A549 (cell line): ENCODE data around the gene C8B. TPM values are rescaled to one million over a fixed set of nuclear protein-coding genes. Genes with fewer than 3 reads are reported as not detected.

Experiments
- ATAC-seq, 2 experiments: fragments of 200-7000 bp in 1 of 2; fragments of >200 bp in 1 of 2; cut with Nextera tagmentation in 1 of 2; cut with Tn5 transposase in 1 of 2; 3 replicates each; pipeline versions ENCODE4 v1.8.0 to v1.9.1; 2018 to 2020; ENCODE audit warnings: mild to moderate bottlenecking in 1 of 2, moderate library complexity in 1 of 2
- CTCF ChIA-PET: fragments of 300-600 bp; sonication (Branson Sonifier 250); formaldehyde crosslinking; extraction: SDS; loops from one replicate; lab custom pipeline; 2021; ENCODE audit warnings: antibody characterized with exemption, inconsistent platforms; lab: Yijun Ruan, JAX
- POLR2A ChIA-PET: fragments of 350-600 bp; formaldehyde crosslinking; extraction: SDS; loops from one replicate; lab custom pipeline; 2021; ENCODE audit warnings: antibody characterized with exemption, inconsistent platforms; lab: Yijun Ruan, JAX
- DNase-seq, 2 experiments: peaks; one replicate each; pipeline versions ENCODE4 v3.0.0 to v3.0.0-alpha.2; 2011 to 2016; ENCODE audit warnings: low read depth in 1 of 2, low spot score in 1 of 2
- FAIRE-seq: peaks from 2 replicates; lab custom pipeline; 2011; peaks lifted over from hg19 to GRCh38; lab: Jason Lieb, UNC
- H3K27ac ChIP-seq, 2 experiments: fragments of >200 bp; sonication (Bioruptor Twin); formaldehyde crosslinking; 3 replicates each; pipeline ENCODE4 v1.5.1; 2016 to 2017
- H3K4me1 ChIP-seq: fragments of >200 bp; sonication (Bioruptor Twin); formaldehyde crosslinking; 3 replicates; pipeline ENCODE4 v1.6.1; 2016
- H3K4me2 ChIP-seq: fragments of >200 bp; sonication (Bioruptor Twin); formaldehyde crosslinking; 3 replicates; pipeline ENCODE4 v1.6.1; 2016
- H3K4me3 ChIP-seq: fragments of >200 bp; sonication (Bioruptor Twin); formaldehyde crosslinking; 3 replicates; pipeline ENCODE4 v1.5.1; 2016
- H3K9me3 ChIP-seq: fragments of >200 bp; sonication (Bioruptor Twin); formaldehyde crosslinking; 3 replicates; pipeline ENCODE4 v1.6.1; 2016
- BHLHE40 ChIP-seq: IDR thresholded peaks from 2 replicates; pipeline ENCODE4 v1.6.1; 2012; ENCODE audit warnings: low read depth, low read length, inconsistent platforms
- CBX2 ChIP-seq: fragments of 200-600 bp; sonication (generic); IDR thresholded peaks from 2 replicates; pipeline ENCODE4 v1.6.1; 2016; ENCODE audit warnings: low read depth, mild to moderate bottlenecking, borderline replicate concordance
- CBX8 ChIP-seq: fragments of 200-600 bp; sonication (generic); IDR thresholded peaks from 2 replicates; pipeline ENCODE4 v1.6.1; 2016
- EHMT2 ChIP-seq: fragments of 200-600 bp; sonication (generic); IDR thresholded peaks from 2 replicates; pipeline ENCODE4 v1.6.1; 2016; ENCODE audit warnings: antibody characterized with exemption, low read depth, mild to moderate bottlenecking, moderate library complexity
- EP300 ChIP-seq, 2 experiments: fragments of >200 bp; sonication (Bioruptor Twin); formaldehyde crosslinking; IDR thresholded peaks; 2 replicates in 1 of 2; 3 replicates in 1 of 2; pipeline ENCODE4 v1.6.1; 2016 to 2017
- FOSB ChIP-seq: fragments of 250-450 bp; sonication (Bioruptor Pico); IDR thresholded peaks from 2 replicates; pipeline ENCODE4 v1.5.0; 2020; ENCODE audit warnings: mild to moderate bottlenecking, moderate library complexity
- FOSL2 ChIP-seq, 2 experiments: fragments of 450-650 bp in 1 of 2; fragments of >200 bp in 1 of 2; sonication (Bioruptor Twin) in 1 of 2; formaldehyde crosslinking; IDR thresholded peaks; 2 replicates each; pipeline versions ENCODE4 v1.5.0 to v1.6.1; 2016 to 2020; ENCODE audit warnings: mild to moderate bottlenecking in 1 of 2, moderate library complexity in 1 of 2
- FOXS1 ChIP-seq: fragments of 250-450 bp; sonication (Bioruptor Pico); IDR thresholded peaks from 2 replicates; pipeline ENCODE4 v1.5.0; 2020; ENCODE audit warnings: mild to moderate bottlenecking, moderate library complexity
- HDAC2 ChIP-seq: fragments of 200-600 bp; sonication (generic); IDR thresholded peaks from 2 replicates; pipeline ENCODE4 v1.6.1; 2016
- HEYL ChIP-seq: fragments of 250-450 bp; sonication (Bioruptor Pico); IDR thresholded peaks from 2 replicates; pipeline ENCODE4 v1.8.0; 2021; ENCODE audit warnings: mild to moderate bottlenecking, moderate library complexity
- KDM1A ChIP-seq: fragments of 200-600 bp; sonication (generic); IDR thresholded peaks from 2 replicates; pipeline ENCODE4 v1.6.1; 2016; ENCODE audit warnings: low read depth, mild to moderate bottlenecking
- KDM5A ChIP-seq: fragments of 200-600 bp; sonication (generic); IDR thresholded peaks from 2 replicates; pipeline ENCODE4 v1.6.1; 2016; ENCODE audit warnings: antibody characterized with exemption, mild to moderate bottlenecking
- MYC ChIP-seq: IDR thresholded peaks from 2 replicates; pipeline ENCODE4 v1.6.1; 2012; ENCODE audit warnings: mild to moderate bottlenecking, inconsistent platforms, low read length, improper control_type of control experiment, borderline replicate concordance
- PHF8 ChIP-seq: fragments of 200-600 bp; sonication (generic); IDR thresholded peaks from 2 replicates; pipeline ENCODE4 v1.6.1; 2016; ENCODE audit warnings: low read depth, mild to moderate bottlenecking, antibody characterized with exemption, moderate library complexity, borderline replicate concordance
- POLR2A ChIP-seq: IDR thresholded peaks from 2 replicates; pipeline ENCODE4 v1.6.1; 2012; ENCODE audit warnings: mild to moderate bottlenecking, low read length
- POLR2AphosphoS2 ChIP-seq: conservative IDR thresholded peaks from 2 replicates; pipeline ENCODE4 v1.6.1; 2012; ENCODE audit warnings: low read length, improper control_type of control experiment, inconsistent platforms
- RARB ChIP-seq: fragments of 250-450 bp; sonication (Bioruptor Pico); IDR thresholded peaks from 2 replicates; pipeline ENCODE4 v1.8.0; 2021; ENCODE audit warnings: mild to moderate bottlenecking, moderate library complexity
- RFX5 ChIP-seq: fragments of 450-650 bp; IDR thresholded peaks from 2 replicates; pipeline ENCODE4 v1.7.1; 2014; ENCODE audit warnings: antibody characterized with exemption, mild to moderate bottlenecking, moderate library complexity
- TP53 ChIP-seq: fragments of 250-450 bp; sonication (Bioruptor Pico); IDR thresholded peaks from 2 replicates; pipeline ENCODE4 v1.5.0; 2021; ENCODE audit warnings: mild to moderate bottlenecking, moderate library complexity
- ZC3H11A ChIP-seq: fragments of 450-650 bp; IDR thresholded peaks from 2 replicates; pipeline ENCODE4 v1.6.1; 2014; ENCODE audit warnings: antibody characterized with exemption, mild to moderate bottlenecking
- ZFP36 ChIP-seq: fragments of 450-650 bp; IDR thresholded peaks from 2 replicates; pipeline ENCODE4 v1.6.1; 2014; ENCODE audit warnings: borderline replicate concordance; ENCODE audit not compliant: partially characterized antibody
- ZNF302 ChIP-seq: fragments of 250-450 bp; sonication (Bioruptor Pico); IDR thresholded peaks from 2 replicates; pipeline ENCODE4 v1.9.0; 2021; ENCODE audit warnings: inconsistent platforms, mild to moderate bottlenecking, moderate library complexity
- WGBS: methylation state at CpG from one replicate; pipeline ENCODE4 v1.1.6; 2017; ENCODE audit errors: missing lambda C conversion rate; 5-methylcytosine and 5-hydroxymethylcytosine counted together
- polyA plus RNA-seq, 4 experiments: library from polyadenylated mRNA; depleted of rRNA in 3 of 4; stranded (reverse); fragments of >200 nt; fragmentation: RNase III in 1 of 4; extraction: RNeasy Plus Mini Kit Qiagen cat#74134 plus additional on column Dnase treatment in 1 of 4; gene quantifications; 2 replicates in 3 of 4; 3 replicates in 1 of 4; pipeline ENCODE4 v1.2.3, GENCODE V29; 2011 to 2017
- TF ChIP-seq, protein P1 (sequence below): fragments of >200 bp; sonication (Bioruptor Twin); formaldehyde crosslinking; IDR thresholded peaks from 3 replicates; pipeline ENCODE4 v1.5.1; 2016
- TF ChIP-seq, protein P2 (sequence below): fragments of 200-600 bp; sonication (generic); IDR thresholded peaks from 2 replicates; pipeline ENCODE4 v1.6.1; 2016; ENCODE audit warnings: antibody characterized with exemption, mild to moderate bottlenecking, moderate library complexity
- TF ChIP-seq, protein P3 (sequence below): fragments of 250-450 bp; sonication (Bioruptor Pico); IDR thresholded peaks from 2 replicates; pipeline ENCODE4 v1.5.0; 2021; ENCODE audit warnings: mild to moderate bottlenecking, moderate library complexity, borderline replicate concordance
- TF ChIP-seq, protein P4 (sequence below): fragments of 250-450 bp; sonication (Bioruptor Pico); IDR thresholded peaks from 2 replicates; pipeline ENCODE4 v1.5.0; 2020; ENCODE audit warnings: low read depth, mild to moderate bottlenecking, moderate library complexity
- TF ChIP-seq, protein P5 (sequence below): IDR thresholded peaks from 2 replicates; pipeline ENCODE4 v1.6.1; 2012; ENCODE audit warnings: low read depth, borderline replicate concordance
- TF ChIP-seq, protein P6 (sequence below): fragments of 450-650 bp; IDR thresholded peaks from 2 replicates; pipeline ENCODE4 v1.6.1; 2014; ENCODE audit warnings: antibody characterized with exemption

Gene C8B
- polyA plus RNA-seq, 2 of the 4 experiments (the other 2 are of a cell fraction) = not detected

DNA sequence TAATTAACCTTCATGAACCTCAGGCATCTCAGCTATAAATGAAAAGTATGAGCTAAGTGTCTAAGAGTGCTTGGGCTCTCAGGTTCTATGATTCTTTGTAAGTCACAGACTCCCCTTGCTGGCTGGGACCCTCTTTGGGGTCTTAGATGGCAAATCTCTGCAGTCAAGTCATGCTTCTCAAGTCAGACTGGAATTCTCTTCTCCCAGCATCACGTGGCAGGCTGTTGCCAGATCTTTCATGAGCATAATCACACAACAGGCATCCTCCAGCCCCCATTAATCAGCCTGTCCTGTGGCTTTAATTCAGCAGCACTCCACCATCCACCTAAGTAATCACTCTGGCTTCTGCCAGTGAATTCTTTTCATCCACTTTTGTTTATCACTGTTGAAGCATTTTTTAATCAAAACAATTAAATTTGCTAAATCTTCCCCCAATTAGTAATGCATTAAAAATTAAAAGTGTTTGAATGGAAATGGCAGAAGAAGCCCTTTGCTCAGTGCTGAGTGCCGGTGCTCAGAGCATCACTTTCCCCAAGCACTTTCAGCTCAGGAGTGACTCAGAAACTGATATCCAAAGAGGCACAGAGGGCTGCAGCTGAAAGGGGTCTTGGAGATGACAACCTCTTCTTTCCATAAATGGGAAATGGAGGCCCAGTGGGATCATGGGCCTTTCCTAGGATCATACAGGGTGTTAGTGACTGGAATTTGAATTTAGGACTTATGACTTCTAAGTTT, 61.0 kb downstream of the C8B start:
- ATAC-seq (no peak), DNase-seq (no peak), FAIRE-seq (no peak)
- TF ChIP-seq FOXS1 (CRISPR knock-in tag) (no peak), EP300 (IDR thresholded peaks at IDR 0.05) (no peak), TP53 (CRISPR knock-in tag) (no peak), MYC (no peak), ZFP36 (no peak), RARB (no peak), POLR2AphosphoS2 (no peak), ZNF302 (CRISPR knock-in tag) (no peak), RFX5 (no peak), HEYL (CRISPR knock-in tag) (no peak), HDAC2 (no peak)
- TF ChIP-seq, protein P1, sequence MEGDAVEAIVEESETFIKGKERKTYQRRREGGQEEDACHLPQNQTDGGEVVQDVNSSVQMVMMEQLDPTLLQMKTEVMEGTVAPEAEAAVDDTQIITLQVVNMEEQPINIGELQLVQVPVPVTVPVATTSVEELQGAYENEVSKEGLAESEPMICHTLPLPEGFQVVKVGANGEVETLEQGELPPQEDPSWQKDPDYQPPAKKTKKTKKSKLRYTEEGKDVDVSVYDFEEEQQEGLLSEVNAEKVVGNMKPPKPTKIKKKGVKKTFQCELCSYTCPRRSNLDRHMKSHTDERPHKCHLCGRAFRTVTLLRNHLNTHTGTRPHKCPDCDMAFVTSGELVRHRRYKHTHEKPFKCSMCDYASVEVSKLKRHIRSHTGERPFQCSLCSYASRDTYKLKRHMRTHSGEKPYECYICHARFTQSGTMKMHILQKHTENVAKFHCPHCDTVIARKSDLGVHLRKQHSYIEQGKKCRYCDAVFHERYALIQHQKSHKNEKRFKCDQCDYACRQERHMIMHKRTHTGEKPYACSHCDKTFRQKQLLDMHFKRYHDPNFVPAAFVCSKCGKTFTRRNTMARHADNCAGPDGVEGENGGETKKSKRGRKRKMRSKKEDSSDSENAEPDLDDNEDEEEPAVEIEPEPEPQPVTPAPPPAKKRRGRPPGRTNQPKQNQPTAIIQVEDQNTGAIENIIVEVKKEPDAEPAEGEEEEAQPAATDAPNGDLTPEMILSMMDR = no peak
- Histone ChIP-seq H3K4me3 (no peak overlapping the region), H3K4me2 (no peak overlapping the region), H3K4me1 (no peaks in the 10 kb centered on the region), H3K9me3 (no peaks in the 10 kb centered on the region), H3K27ac (no peak overlapping the region)
- CTCF ChIA-PET = no interaction called here
- POLR2A ChIA-PET = no interaction called here
- WGBS = 3% methylated on average over 2 of the region's 2 CpGs

DNA sequence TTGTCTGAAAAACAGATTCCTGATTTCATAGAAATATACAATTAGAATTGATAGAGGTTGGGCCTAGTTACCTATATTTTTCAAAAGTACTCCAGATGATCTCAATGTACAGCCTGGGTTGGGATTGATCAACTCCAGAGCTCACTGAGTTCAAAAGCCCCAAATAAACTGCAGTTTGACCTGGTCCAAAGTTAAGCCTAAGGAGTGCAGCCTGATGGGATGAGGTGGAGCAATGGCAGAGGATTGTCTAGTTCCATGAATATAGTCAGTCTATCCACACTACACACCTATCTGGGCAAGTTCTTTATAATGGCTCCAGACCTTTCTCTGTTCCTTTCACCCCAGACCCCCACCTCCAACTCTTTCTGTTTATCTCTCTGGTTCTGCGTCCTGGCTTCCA, 62.0 kb downstream of the C8B start:
- no peak for DNase-seq
- Histone ChIP-seq H3K27ac (no peak overlapping the region), H3K4me2 (no peak overlapping the region), H3K9me3 (no peaks in the 10 kb centered on the region), H3K4me1 (no peaks in the 10 kb centered on the region), H3K4me3 (no peak overlapping the region)
- TF ChIP-seq, protein P2, sequence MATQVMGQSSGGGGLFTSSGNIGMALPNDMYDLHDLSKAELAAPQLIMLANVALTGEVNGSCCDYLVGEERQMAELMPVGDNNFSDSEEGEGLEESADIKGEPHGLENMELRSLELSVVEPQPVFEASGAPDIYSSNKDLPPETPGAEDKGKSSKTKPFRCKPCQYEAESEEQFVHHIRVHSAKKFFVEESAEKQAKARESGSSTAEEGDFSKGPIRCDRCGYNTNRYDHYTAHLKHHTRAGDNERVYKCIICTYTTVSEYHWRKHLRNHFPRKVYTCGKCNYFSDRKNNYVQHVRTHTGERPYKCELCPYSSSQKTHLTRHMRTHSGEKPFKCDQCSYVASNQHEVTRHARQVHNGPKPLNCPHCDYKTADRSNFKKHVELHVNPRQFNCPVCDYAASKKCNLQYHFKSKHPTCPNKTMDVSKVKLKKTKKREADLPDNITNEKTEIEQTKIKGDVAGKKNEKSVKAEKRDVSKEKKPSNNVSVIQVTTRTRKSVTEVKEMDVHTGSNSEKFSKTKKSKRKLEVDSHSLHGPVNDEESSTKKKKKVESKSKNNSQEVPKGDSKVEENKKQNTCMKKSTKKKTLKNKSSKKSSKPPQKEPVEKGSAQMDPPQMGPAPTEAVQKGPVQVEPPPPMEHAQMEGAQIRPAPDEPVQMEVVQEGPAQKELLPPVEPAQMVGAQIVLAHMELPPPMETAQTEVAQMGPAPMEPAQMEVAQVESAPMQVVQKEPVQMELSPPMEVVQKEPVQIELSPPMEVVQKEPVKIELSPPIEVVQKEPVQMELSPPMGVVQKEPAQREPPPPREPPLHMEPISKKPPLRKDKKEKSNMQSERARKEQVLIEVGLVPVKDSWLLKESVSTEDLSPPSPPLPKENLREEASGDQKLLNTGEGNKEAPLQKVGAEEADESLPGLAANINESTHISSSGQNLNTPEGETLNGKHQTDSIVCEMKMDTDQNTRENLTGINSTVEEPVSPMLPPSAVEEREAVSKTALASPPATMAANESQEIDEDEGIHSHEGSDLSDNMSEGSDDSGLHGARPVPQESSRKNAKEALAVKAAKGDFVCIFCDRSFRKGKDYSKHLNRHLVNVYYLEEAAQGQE = no peak
- TF ChIP-seq PHF8 (no peak), EHMT2 (no peak), HEYL (CRISPR knock-in tag) (no peak), ZC3H11A (no peak), KDM1A (no peak), KDM5A (no peak), POLR2A (no peak), BHLHE40 (no peak), FOSL2 (IDR thresholded peaks at IDR 0.05) (no peak), FOSL2 (CRISPR knock-in tag; IDR thresholded peaks at IDR 0.05) (no peak), CBX2 (no peak), CBX8 (no peak), ZFP36 (no peak), FOSB (CRISPR knock-in tag) (no peak)
- TF ChIP-seq, protein P3, sequence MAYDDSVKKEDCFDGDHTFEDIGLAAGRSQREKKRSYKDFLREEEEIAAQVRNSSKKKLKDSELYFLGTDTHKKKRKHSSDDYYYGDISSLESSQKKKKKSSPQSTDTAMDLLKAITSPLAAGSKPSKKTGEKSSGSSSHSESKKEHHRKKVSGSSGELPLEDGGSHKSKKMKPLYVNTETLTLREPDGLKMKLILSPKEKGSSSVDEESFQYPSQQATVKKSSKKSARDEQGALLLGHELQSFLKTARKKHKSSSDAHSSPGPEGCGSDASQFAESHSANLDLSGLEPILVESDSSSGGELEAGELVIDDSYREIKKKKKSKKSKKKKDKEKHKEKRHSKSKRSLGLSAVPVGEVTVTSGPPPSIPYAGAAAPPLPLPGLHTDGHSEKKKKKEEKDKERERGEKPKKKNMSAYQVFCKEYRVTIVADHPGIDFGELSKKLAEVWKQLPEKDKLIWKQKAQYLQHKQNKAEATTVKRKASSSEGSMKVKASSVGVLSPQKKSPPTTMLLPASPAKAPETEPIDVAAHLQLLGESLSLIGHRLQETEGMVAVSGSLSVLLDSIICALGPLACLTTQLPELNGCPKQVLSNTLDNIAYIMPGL = no peak
- TF ChIP-seq, protein P4, sequence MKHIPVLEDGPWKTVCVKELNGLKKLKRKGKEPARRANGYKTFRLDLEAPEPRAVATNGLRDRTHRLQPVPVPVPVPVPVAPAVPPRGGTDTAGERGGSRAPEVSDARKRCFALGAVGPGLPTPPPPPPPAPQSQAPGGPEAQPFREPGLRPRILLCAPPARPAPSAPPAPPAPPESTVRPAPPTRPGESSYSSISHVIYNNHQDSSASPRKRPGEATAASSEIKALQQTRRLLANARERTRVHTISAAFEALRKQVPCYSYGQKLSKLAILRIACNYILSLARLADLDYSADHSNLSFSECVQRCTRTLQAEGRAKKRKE (CRISPR knock-in tag) = no peak
- TF ChIP-seq, protein P5, sequence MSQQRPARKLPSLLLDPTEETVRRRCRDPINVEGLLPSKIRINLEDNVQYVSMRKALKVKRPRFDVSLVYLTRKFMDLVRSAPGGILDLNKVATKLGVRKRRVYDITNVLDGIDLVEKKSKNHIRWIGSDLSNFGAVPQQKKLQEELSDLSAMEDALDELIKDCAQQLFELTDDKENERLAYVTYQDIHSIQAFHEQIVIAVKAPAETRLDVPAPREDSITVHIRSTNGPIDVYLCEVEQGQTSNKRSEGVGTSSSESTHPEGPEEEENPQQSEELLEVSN = no peak
- TF ChIP-seq, protein P6, sequence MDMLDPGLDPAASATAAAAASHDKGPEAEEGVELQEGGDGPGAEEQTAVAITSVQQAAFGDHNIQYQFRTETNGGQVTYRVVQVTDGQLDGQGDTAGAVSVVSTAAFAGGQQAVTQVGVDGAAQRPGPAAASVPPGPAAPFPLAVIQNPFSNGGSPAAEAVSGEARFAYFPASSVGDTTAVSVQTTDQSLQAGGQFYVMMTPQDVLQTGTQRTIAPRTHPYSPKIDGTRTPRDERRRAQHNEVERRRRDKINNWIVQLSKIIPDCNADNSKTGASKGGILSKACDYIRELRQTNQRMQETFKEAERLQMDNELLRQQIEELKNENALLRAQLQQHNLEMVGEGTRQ = no peak
- ATAC-seq = no peak
- CTCF ChIA-PET = interaction anchor here (0.6 kb wide), 1 partner anchor 1723 kb away, joined by 3 read pairs; no protein-coding TSS in a partner anchor
- WGBS = 0% methylated on average over 1 of the region's 1 CpG
- POLR2A ChIA-PET = no interaction called here
- FAIRE-seq = no peak
